ENCODE results near the gene CCDC175.

DNA sequence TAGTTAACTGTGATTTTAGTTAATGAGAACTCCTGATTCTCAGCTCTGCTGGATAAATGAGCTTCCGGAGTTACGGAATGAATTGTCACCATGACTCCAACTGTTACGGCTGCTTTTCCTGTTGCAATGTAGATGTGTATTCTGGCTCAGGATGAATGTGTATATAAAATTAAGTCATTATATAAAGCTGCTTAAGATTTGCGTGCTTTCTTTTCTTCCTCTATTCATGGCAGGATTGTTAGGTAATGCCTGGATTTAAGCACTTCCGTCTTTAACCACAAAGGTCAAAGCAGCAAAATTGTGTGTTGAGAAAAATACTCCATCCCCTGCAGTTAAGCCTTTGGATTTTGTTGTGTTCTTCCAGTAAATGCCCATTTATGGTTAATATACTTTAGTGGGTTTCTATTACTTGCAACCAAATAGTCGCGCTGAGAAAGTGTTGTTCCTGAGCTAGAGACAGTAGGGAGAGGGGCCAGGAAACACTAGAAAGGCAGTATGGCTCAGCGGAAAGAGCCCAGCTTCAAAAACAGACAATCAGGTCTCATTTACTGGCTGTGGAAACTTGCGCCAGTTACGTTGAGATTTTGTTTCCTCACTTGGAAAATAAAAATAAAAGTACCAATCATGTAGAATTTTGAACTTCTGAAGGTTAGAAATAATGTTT lies 9.4 kb upstream of the CCDC175 start:
- TF ChIP-seq, protein P1, sequence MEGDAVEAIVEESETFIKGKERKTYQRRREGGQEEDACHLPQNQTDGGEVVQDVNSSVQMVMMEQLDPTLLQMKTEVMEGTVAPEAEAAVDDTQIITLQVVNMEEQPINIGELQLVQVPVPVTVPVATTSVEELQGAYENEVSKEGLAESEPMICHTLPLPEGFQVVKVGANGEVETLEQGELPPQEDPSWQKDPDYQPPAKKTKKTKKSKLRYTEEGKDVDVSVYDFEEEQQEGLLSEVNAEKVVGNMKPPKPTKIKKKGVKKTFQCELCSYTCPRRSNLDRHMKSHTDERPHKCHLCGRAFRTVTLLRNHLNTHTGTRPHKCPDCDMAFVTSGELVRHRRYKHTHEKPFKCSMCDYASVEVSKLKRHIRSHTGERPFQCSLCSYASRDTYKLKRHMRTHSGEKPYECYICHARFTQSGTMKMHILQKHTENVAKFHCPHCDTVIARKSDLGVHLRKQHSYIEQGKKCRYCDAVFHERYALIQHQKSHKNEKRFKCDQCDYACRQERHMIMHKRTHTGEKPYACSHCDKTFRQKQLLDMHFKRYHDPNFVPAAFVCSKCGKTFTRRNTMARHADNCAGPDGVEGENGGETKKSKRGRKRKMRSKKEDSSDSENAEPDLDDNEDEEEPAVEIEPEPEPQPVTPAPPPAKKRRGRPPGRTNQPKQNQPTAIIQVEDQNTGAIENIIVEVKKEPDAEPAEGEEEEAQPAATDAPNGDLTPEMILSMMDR (IDR thresholded peaks at IDR 0.05; ENCODE audit: borderline replicate concordance, extremely low read depth, low read length, poor library complexity, severe bottlenecking) = no peak
- no peak for TF ChIP-seq EZH2 (IDR thresholded peaks at IDR 0.05; ENCODE audit: borderline replicate concordance, low read depth, low read length, severe bottlenecking)
